PC-9 (cell line): ENCODE results near the gene EPHA3. TPM values are rescaled to one million over a fixed set of nuclear protein-coding genes. Genes with fewer than 3 reads are reported as not detected.

Experiments
- BruUV-seq: library from RNA; stranded (reverse); fragments of 400-500 nt; replicated peaks from 2 replicates; lab custom pipeline; 2021; lab: Mats Ljungman, UMichigan
- CTCF ChIA-PET: fragments of 300-600 bp; sonication (Branson Sonifier 250); formaldehyde crosslinking; loops from one replicate; lab custom pipeline; 2022; ENCODE audit warnings: antibody characterized with exemption; lab: Charles Lee
- POLR2A ChIA-PET: fragments of 300-600 bp; sonication (Branson Sonifier 250); formaldehyde crosslinking; loops from one replicate; lab custom pipeline; 2022; ENCODE audit warnings: antibody characterized with exemption; ENCODE audit not compliant: unreplicated experiment; lab: Charles Lee
- DNase-seq, 2 experiments: peaks; one replicate each; pipeline versions ENCODE4 v3.0.0 to v3.0.0-alpha.2; 2015 to 2022; ENCODE audit warnings: mixed read lengths in 1 of 2
- H2AFZ ChIP-seq: fragments of 200-600 bp; sonication (generic); 2 replicates; pipeline ENCODE4 v1.8.1; 2017; ENCODE audit warnings: antibody characterized with exemption
- H3F3A ChIP-seq: fragments of 200-600 bp; sonication (generic); 2 replicates; pipeline ENCODE4 v1.8.1; 2017; ENCODE audit warnings: antibody characterized with exemption, mild to moderate bottlenecking, low read depth; ENCODE audit not compliant: insufficient read depth
- H3K27ac ChIP-seq: fragments of 200-600 bp; sonication (generic); 2 replicates; pipeline ENCODE4 v1.6.1; 2016; ENCODE audit warnings: mixed run types
- H3K27me3 ChIP-seq: fragments of 200-600 bp; sonication (generic); 2 replicates; pipeline ENCODE4 v1.6.1; 2016; ENCODE audit warnings: low read depth, mixed run types; ENCODE audit not compliant: insufficient read depth
- H3K36me3 ChIP-seq: fragments of 200-600 bp; sonication (generic); 2 replicates; pipeline ENCODE4 v1.6.1; 2016; ENCODE audit warnings: low read depth, mixed run types
- H3K4me1 ChIP-seq: fragments of 200-600 bp; sonication (generic); replicated peaks from 2 replicates; pipeline ENCODE4 v1.6.1; 2016; ENCODE audit warnings: mixed run types; ENCODE audit not compliant: insufficient read depth
- H3K4me2 ChIP-seq: fragments of 200-600 bp; sonication (generic); 2 replicates; pipeline ENCODE4 v1.6.1; 2017; ENCODE audit warnings: mixed run types
- H3K4me3 ChIP-seq: fragments of 200-600 bp; sonication (generic); 2 replicates; pipeline ENCODE4 v1.6.1; 2016; ENCODE audit warnings: mixed run types
- H3K79me2 ChIP-seq: fragments of 200-600 bp; sonication (generic); 2 replicates; pipeline ENCODE4 v1.6.1; 2017; ENCODE audit warnings: low read depth, mixed run types
- H3K9me2 ChIP-seq: fragments of 200-600 bp; sonication (generic); 2 replicates; pipeline ENCODE4 v1.8.1; 2017; ENCODE audit warnings: mild to moderate bottlenecking; ENCODE audit not compliant: insufficient read depth
- H3K9me3 ChIP-seq: fragments of 200-600 bp; sonication (generic); 2 replicates; pipeline ENCODE4 v1.8.1; 2016; ENCODE audit warnings: low read depth; ENCODE audit not compliant: insufficient read depth
- H4K20me1 ChIP-seq: fragments of 200-600 bp; sonication (generic); 2 replicates; pipeline ENCODE4 v1.8.1; 2017; ENCODE audit not compliant: insufficient read depth
- CTCF ChIP-seq: fragments of 200-600 bp; sonication (generic); conservative IDR thresholded peaks from 2 replicates; pipeline ENCODE4 v1.6.1; 2017; ENCODE audit warnings: mixed run types, antibody characterized with exemption, mild to moderate bottlenecking, moderate library complexity
- EZH2 ChIP-seq: fragments of 200-600 bp; sonication (generic); IDR thresholded peaks from 2 replicates; pipeline ENCODE4 v1.8.0; 2017; ENCODE audit warnings: antibody characterized with exemption, low read depth
- intact Hi-C: fragments of 100-400 bp; cut with micrococcal nuclease; formaldehyde crosslinking; loops from one replicate; pipeline ENCODE4 v1.10.0; 2022; ENCODE audit not compliant: unreplicated experiment
- total RNA-seq: library from RNA; stranded (reverse); gene quantifications from 2 replicates; pipeline ENCODE4 v1.2.3, GENCODE V29; 2021

The EPHA3 gene
- total RNA-seq, 1 experiment from 2014 or later, result not detected

- Histone ChIP-seq H3K27ac (no peak overlapping the region), H3K79me2 (no peaks in the 10 kb centered on the region), H3F3A (peaks cover 9% of the 10 kb centered on the region), H3K4me1 (peaks cover 11% of the 10 kb centered on the region), H3K27me3 (no peaks in the 10 kb centered on the region), H2AFZ (no peak overlapping the region), H3K9me2 (no peaks in the 10 kb centered on the region), H3K4me2 (no peak overlapping the region), H3K9me3 (no peaks in the 10 kb centered on the region; the same call in 1 of the 2 replicates), H4K20me1 (no peaks in the 10 kb centered on the region), H3K4me3 (no peak overlapping the region), H3K36me3 (0 out of 2 replicates have a peak, but pooled peaks cover 5% of the 10 kb centered on the region)
- intact Hi-C loops, result no loop called here
- DNase-seq, result no peak
- no TSS peak for BruUV-seq
- ChIA-PET CTCF (no interaction called here), POLR2A (no interaction called here)
- TF ChIP-seq EZH2 (no peak), CTCF (no peak)
Observed at GRCh38 chr3:89362496-89362895, 255.1 kb downstream of the EPHA3 start.

- Histone ChIP-seq H3K9me3 (no peaks in the 10 kb centered on the region; the same call in 1 of the 2 replicates), H3F3A (peaks cover 9% of the 10 kb centered on the region), H3K4me3 (no peak overlapping the region), H4K20me1 (no peaks in the 10 kb centered on the region), H2AFZ (no peak overlapping the region), H3K36me3 (0 out of 2 replicates have a peak, but pooled peaks cover 5% of the 10 kb centered on the region), H3K79me2 (no peaks in the 10 kb centered on the region), H3K9me2 (no peaks in the 10 kb centered on the region), H3K27me3 (no peaks in the 10 kb centered on the region), H3K27ac (no peak overlapping the region), H3K4me2 (no peak overlapping the region), H3K4me1 (peaks cover 11% of the 10 kb centered on the region)
- DNase-seq, result no peak
- ChIA-PET POLR2A (interaction anchor here (0.6 kb wide), 1 partner anchor 20 kb away, joined by 3 read pairs; no protein-coding TSS in a partner anchor), CTCF (no interaction called here)
- no TSS peak for BruUV-seq
- TF ChIP-seq EZH2 (no peak), CTCF (no peak)
- intact Hi-C loops, result no loop called here
Observed at GRCh38 chr3:89363171-89363570, 255.8 kb downstream of the EPHA3 start.

- H3K4me2 ChIP-seq, result no peak overlapping the region
- H3K79me2 ChIP-seq, result no peaks in the 10 kb centered on the region
- intact Hi-C loops, result no loop called here
- H4K20me1 ChIP-seq, result no peaks in the 10 kb centered on the region
- H2AFZ ChIP-seq, result no peak overlapping the region
- H3K9me3 ChIP-seq, result no peaks in the 10 kb centered on the region; the same call in 1 of the 2 replicates
- BruUV-seq, result no TSS peak
- TF ChIP-seq CTCF, result no peak
- no peak for TF ChIP-seq EZH2
- H3K36me3 ChIP-seq, result 0 out of 2 replicates have a peak, but pooled peaks cover 5% of the 10 kb centered on the region
- H3F3A ChIP-seq, result peaks cover 9% of the 10 kb centered on the region
- H3K9me2 ChIP-seq, result no peaks in the 10 kb centered on the region
- H3K27me3 ChIP-seq, result no peaks in the 10 kb centered on the region
- H3K4me1 ChIP-seq, result peaks cover 11% of the 10 kb centered on the region
- POLR2A ChIA-PET, result no interaction called here
- CTCF ChIA-PET, result no interaction called here
- no peak overlapping the region for H3K4me3 ChIP-seq
- no peak overlapping the region for H3K27ac ChIP-seq
- no peak for DNase-seq
Observed at GRCh38 chr3:89364314-89364713, 256.9 kb downstream of the EPHA3 start.
